MM.1S (cell line): ENCODE measurements around the gene SYT13.

ENCODE experiments used
- DNase-seq: peaks from one replicate; pipeline ENCODE4 v3.0.0-alpha.2; 2015
- H2AFZ ChIP-seq: fragments of 300-600 bp; sonication (generic); 2 replicates; pipeline ENCODE4 v1.6.0; 2016; ENCODE audit warnings: antibody characterized with exemption, low read length
- H3F3A ChIP-seq: fragments of 300-600 bp; sonication (generic); 2 replicates; pipeline ENCODE4 v1.6.1; 2016; ENCODE audit warnings: mild to moderate bottlenecking, antibody characterized with exemption, low read length, moderate library complexity, mixed read lengths; ENCODE audit not compliant: insufficient read depth
- H3K27ac ChIP-seq: fragments of 300-600 bp; sonication (generic); 2 replicates; pipeline ENCODE4 v1.5.1; 2016; ENCODE audit warnings: mild to moderate bottlenecking, low read length
- H3K27me3 ChIP-seq: fragments of 300-600 bp; sonication (generic); replicated peaks from 2 replicates; pipeline ENCODE4 v1.6.0; 2016; ENCODE audit warnings: low read length; ENCODE audit not compliant: insufficient read depth
- H3K36me3 ChIP-seq: fragments of 300-600 bp; sonication (generic); replicated peaks from 2 replicates; pipeline ENCODE4 v1.6.1; 2016; ENCODE audit warnings: mild to moderate bottlenecking, low read length, mixed read lengths; ENCODE audit not compliant: insufficient read depth
- H3K4me1 ChIP-seq: fragments of 300-600 bp; sonication (generic); 2 replicates; pipeline ENCODE4 v1.6.1; 2016; ENCODE audit warnings: low read length, mixed read lengths
- H3K4me2 ChIP-seq: fragments of 300-600 bp; sonication (generic); 2 replicates; pipeline ENCODE4 v1.6.0; 2016; ENCODE audit warnings: low read depth, low read length
- H3K4me3 ChIP-seq: fragments of 300-600 bp; sonication (generic); 2 replicates; pipeline ENCODE4 v1.5.1; 2016; ENCODE audit warnings: low read length, mixed read lengths
- H3K79me2 ChIP-seq: fragments of 300-600 bp; sonication (generic); 2 replicates; pipeline ENCODE4 v1.6.1; 2016; ENCODE audit warnings: mixed run types, low read length, mixed read lengths
- H3K9ac ChIP-seq: fragments of 300-600 bp; sonication (generic); 2 replicates; pipeline ENCODE4 v1.6.1; 2016; ENCODE audit warnings: low read length, mixed read lengths
- H3K9me2 ChIP-seq: fragments of 300-600 bp; sonication (generic); replicated peaks from 2 replicates; pipeline ENCODE4 v1.6.1; 2016; ENCODE audit warnings: mild to moderate bottlenecking, low read length, mixed read lengths; ENCODE audit not compliant: insufficient read depth
- H3K9me3 ChIP-seq: fragments of 300-600 bp; sonication (generic); replicated peaks from 2 replicates; pipeline ENCODE4 v1.6.1; 2016; ENCODE audit warnings: mild to moderate bottlenecking, low read length, mixed read lengths; ENCODE audit not compliant: insufficient read depth
- H4K20me1 ChIP-seq: fragments of 300-600 bp; sonication (generic); 2 replicates; pipeline ENCODE4 v1.6.1; 2016; ENCODE audit warnings: mild to moderate bottlenecking, low read length, moderate library complexity, mixed read lengths; ENCODE audit not compliant: insufficient read depth
- CTCF ChIP-seq: fragments of 300-600 bp; sonication (generic); IDR thresholded peaks from 2 replicates; pipeline ENCODE4 v1.5.1; 2016; ENCODE audit warnings: antibody characterized with exemption, low read length, mixed read lengths
- EZH2 ChIP-seq: fragments of 300-600 bp; sonication (generic); optimal IDR thresholded peaks from 2 replicates; pipeline ENCODE3; 2017; ENCODE audit warnings: low read depth, mild to moderate bottlenecking, antibody characterized with exemption, low read length, mixed read lengths
- EZH2phosphoT487 ChIP-seq: fragments of 300-600 bp; sonication (generic); IDR thresholded peaks from 2 replicates; pipeline ENCODE4 v1.6.1; 2018; ENCODE audit warnings: antibody characterized with exemption, low read length

Gene SYT13

GRCh38 chr11:45300715-45301114 lies 14.6 kb upstream of the SYT13 start:
- Histone ChIP-seq H3K9ac (no peak overlapping the region), H2AFZ (no peak overlapping the region), H3K4me2 (no peak overlapping the region), H3K4me3 (no peak overlapping the region), H3K4me1 (peaks cover 13% of the 10 kb centered on the region; the same call in 1 of the 2 replicates), H4K20me1 (no peaks in the 10 kb centered on the region), H3K27ac (no peak overlapping the region), H3K9me3 (no peaks in the 10 kb centered on the region), H3F3A (no peaks in the 10 kb centered on the region), H3K36me3 (no peaks in the 10 kb centered on the region), H3K27me3 (no peaks in the 10 kb centered on the region), H3K79me2 (no peaks in the 10 kb centered on the region), H3K9me2 (no peaks in the 10 kb centered on the region)
- TF ChIP-seq EZH2phosphoT487 (no peak), CTCF (no peak), EZH2 (no peak)
- no peak for DNase-seq

GRCh38 chr11:45298718-45299117 lies 12.6 kb upstream of the SYT13 start:
- no peak for DNase-seq
- H3K27me3 ChIP-seq = no peaks in the 10 kb centered on the region
- TF ChIP-seq EZH2 (no peak), EZH2phosphoT487 (no peak), CTCF (no peak)

GRCh38 chr11:45296075-45296474 lies 9.9 kb upstream of the SYT13 start:
- H3K9me2 ChIP-seq = no peaks in the 10 kb centered on the region
- no peak for TF ChIP-seq EZH2phosphoT487
- TF ChIP-seq CTCF = no peak
- TF ChIP-seq EZH2 = no peak
- H3K4me2 ChIP-seq = no peak overlapping the region
- no peak overlapping the region for H2AFZ ChIP-seq
- H3K36me3 ChIP-seq = no peaks in the 10 kb centered on the region
- no peaks in the 10 kb centered on the region for H3F3A ChIP-seq
- DNase-seq = no peak
- H3K9me3 ChIP-seq = no peaks in the 10 kb centered on the region
- no peaks in the 10 kb centered on the region for H3K4me1 ChIP-seq
- no peak overlapping the region for H3K9ac ChIP-seq
- H3K27me3 ChIP-seq = no peaks in the 10 kb centered on the region; the same call in 1 of the 2 replicates
- no peak overlapping the region for H3K4me3 ChIP-seq
- no peak overlapping the region for H3K27ac ChIP-seq
- no peaks in the 10 kb centered on the region for H4K20me1 ChIP-seq
- no peaks in the 10 kb centered on the region for H3K79me2 ChIP-seq

More at GRCh38 chr11:45298718-45299117, 12.6 kb upstream of the SYT13 start:
- no peaks in the 10 kb centered on the region for H3K9me2 ChIP-seq
- H3K9me3 ChIP-seq = no peaks in the 10 kb centered on the region
- H3K9ac ChIP-seq = no peak overlapping the region
- no peak overlapping the region for H3K27ac ChIP-seq
- no peaks in the 10 kb centered on the region for H3F3A ChIP-seq
- no peaks in the 10 kb centered on the region for H4K20me1 ChIP-seq
- no peaks in the 10 kb centered on the region for H3K4me1 ChIP-seq
- H2AFZ ChIP-seq = no peak overlapping the region
- no peaks in the 10 kb centered on the region for H3K79me2 ChIP-seq
- H3K4me2 ChIP-seq = no peak overlapping the region
- no peaks in the 10 kb centered on the region for H3K36me3 ChIP-seq
- no peak overlapping the region for H3K4me3 ChIP-seq
